ENCODE measurements around the gene RGS5.

Gene RGS5

GRCh38 chr1:163120372-163120771, 82.3 kb downstream of the RGS5 start:
- Histone ChIP-seq H3F3A (ENCODE audit: insufficient read depth) (no peaks in the 10 kb centered on the region), H3K9ac (ENCODE audit: low read length) (no peak overlapping the region), H3K4me3 (ENCODE audit: insufficient read depth, low read length, poor library complexity, severe bottlenecking) (no peak overlapping the region), H3K27me3 (ENCODE audit: low read length) (no peaks in the 10 kb centered on the region), H2AFZ (ENCODE audit: low read depth, low read length, severe bottlenecking) (no peak overlapping the region), H3K4me2 (ENCODE audit: low read depth, low read length, poor library complexity, severe bottlenecking) (no peak overlapping the region), H3K79me2 (ENCODE audit: insufficient read depth, low read length) (no peaks in the 10 kb centered on the region), H3K9me2 (replicated peaks; ENCODE audit: insufficient read depth, low read length) (no peaks in the 10 kb centered on the region), H3K36me3 (ENCODE audit: low read length) (no peaks in the 10 kb centered on the region), H4K20me1 (ENCODE audit: low read depth, low read length) (no peaks in the 10 kb centered on the region), H3K9me3 (ENCODE audit: insufficient read depth, low read length) (no peaks in the 10 kb centered on the region), H3K27ac (ENCODE audit: low read depth, low read length) (no peak overlapping the region)
- TF ChIP-seq EZH2phosphoT487 (conservative IDR thresholded peaks at IDR 0.05; ENCODE audit: low read length) (no peak), CTCF (IDR thresholded peaks at IDR 0.05; ENCODE audit: insufficient read depth, low read length, poor library complexity, severe bottlenecking) (no peak)

DNA sequence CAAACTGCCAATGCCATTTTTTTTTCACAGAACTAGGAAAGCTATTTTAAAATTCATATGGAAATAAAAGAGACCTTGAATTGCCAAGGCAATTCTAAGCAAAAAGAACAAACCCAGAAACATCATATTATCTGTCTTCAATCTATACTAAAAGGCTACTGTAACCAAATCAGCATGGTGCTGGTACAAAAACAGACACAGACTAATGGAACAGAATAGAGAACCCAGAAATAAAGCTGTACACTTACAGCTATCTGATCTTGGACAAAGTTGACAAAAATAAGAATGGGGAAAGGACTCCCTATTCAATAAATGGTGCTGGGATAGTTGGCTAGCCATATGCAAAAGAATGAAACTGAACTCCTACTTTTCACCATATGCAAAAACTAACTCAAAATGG, 83.0 kb downstream of the RGS5 start:
- no peaks in the 10 kb centered on the region for H3K27me3 ChIP-seq (ENCODE audit: low read length)
- H4K20me1 ChIP-seq (ENCODE audit: low read depth, low read length), result no peaks in the 10 kb centered on the region
- no peak overlapping the region for H2AFZ ChIP-seq (ENCODE audit: low read depth, low read length, severe bottlenecking)
- no peak overlapping the region for H3K4me3 ChIP-seq (ENCODE audit: insufficient read depth, low read length, poor library complexity, severe bottlenecking)
- H3K9ac ChIP-seq (ENCODE audit: low read length), result no peak overlapping the region
- TF ChIP-seq EZH2phosphoT487 (conservative IDR thresholded peaks at IDR 0.05; ENCODE audit: low read length) (no peak), CTCF (IDR thresholded peaks at IDR 0.05; ENCODE audit: insufficient read depth, low read length, poor library complexity, severe bottlenecking) (no peak)
- no peak overlapping the region for H3K4me2 ChIP-seq (ENCODE audit: low read depth, low read length, poor library complexity, severe bottlenecking)
- H3K9me2 ChIP-seq (replicated peaks; ENCODE audit: insufficient read depth, low read length), result no peaks in the 10 kb centered on the region
- no peaks in the 10 kb centered on the region for H3F3A ChIP-seq (ENCODE audit: insufficient read depth)
- no peaks in the 10 kb centered on the region for H3K36me3 ChIP-seq (ENCODE audit: low read length)
- H3K9me3 ChIP-seq (ENCODE audit: insufficient read depth, low read length), result no peaks in the 10 kb centered on the region
- no peak overlapping the region for H3K27ac ChIP-seq (ENCODE audit: low read depth, low read length)
- H3K79me2 ChIP-seq (ENCODE audit: insufficient read depth, low read length), result no peaks in the 10 kb centered on the region

- H3K36me3 ChIP-seq (ENCODE audit: low read length), result no peaks in the 10 kb centered on the region
- no peak overlapping the region for H3K27ac ChIP-seq (ENCODE audit: low read depth, low read length)
Observed at GRCh38 chr1:163115887-163116286, 86.8 kb downstream of the RGS5 start.

More at GRCh38 chr1:163115887-163116286, 86.8 kb downstream of the RGS5 start:
- H2AFZ ChIP-seq (ENCODE audit: low read depth, low read length, severe bottlenecking), result no peak overlapping the region
- H3K4me3 ChIP-seq (ENCODE audit: insufficient read depth, low read length, poor library complexity, severe bottlenecking), result no peak overlapping the region
- H3K9ac ChIP-seq (ENCODE audit: low read length), result no peak overlapping the region
- H3K27me3 ChIP-seq (ENCODE audit: low read length), result no peaks in the 10 kb centered on the region
- no peaks in the 10 kb centered on the region for H3K79me2 ChIP-seq (ENCODE audit: insufficient read depth, low read length)
- no peaks in the 10 kb centered on the region for H3K9me3 ChIP-seq (ENCODE audit: insufficient read depth, low read length)
- no peak overlapping the region for H3K4me2 ChIP-seq (ENCODE audit: low read depth, low read length, poor library complexity, severe bottlenecking)
- H4K20me1 ChIP-seq (ENCODE audit: low read depth, low read length), result no peaks in the 10 kb centered on the region
- no peaks in the 10 kb centered on the region for H3K9me2 ChIP-seq (replicated peaks; ENCODE audit: insufficient read depth, low read length)
- no peaks in the 10 kb centered on the region for H3F3A ChIP-seq (ENCODE audit: insufficient read depth)
- TF ChIP-seq CTCF (IDR thresholded peaks at IDR 0.05; ENCODE audit: insufficient read depth, low read length, poor library complexity, severe bottlenecking) (no peak), EZH2phosphoT487 (conservative IDR thresholded peaks at IDR 0.05; ENCODE audit: low read length) (no peak)

Measured in SU-DHL-6 (cell line).